HG02610 (cell line): ENCODE measurements around the gene IGDCC3.
"Not testable (repeated sequence)": the region's sequence is repeated elsewhere in the genome, so short reads cannot be mapped to it uniquely, and the experiment has no call there.

Source experiments
- ATAC-seq: cut with Tn5 transposase; IDR thresholded peaks from one replicate; pipeline ENCODE4 v1.9.1; 2021; ENCODE audit warnings: mild to moderate bottlenecking, moderate library complexity; ENCODE audit not compliant: unreplicated experiment

Gene IGDCC3

GRCh38 chr15:65371976-65372786 is 5.6 kb downstream of the IGDCC3 start:
- no peak for ATAC-seq

GRCh38 chr15:65370885-65371284 is 6.9 kb downstream of the IGDCC3 start:
- no peak for ATAC-seq

- ATAC-seq, result no peak
These were observed 8.2 kb downstream of the IGDCC3 start for GRCh38 chr15:65369651-65370050.

GRCh38 chr15:65369212-65369547 is 8.6 kb downstream of the IGDCC3 start:
- ATAC-seq, result no peak

GRCh38 chr15:65368302-65369211 is 9.2 kb downstream of the IGDCC3 start:
- no peak for ATAC-seq

- no peak for ATAC-seq
These were observed 11.5 kb downstream of the IGDCC3 start for GRCh38 chr15:65366122-65366892.

- ATAC-seq, result no peak
These were observed 12.6 kb downstream of the IGDCC3 start for GRCh38 chr15:65365229-65365628.

- no peak for ATAC-seq
These were observed 14.0 kb downstream of the IGDCC3 start for GRCh38 chr15:65363766-65364165.

- no peak for ATAC-seq
These were observed 14.5 kb downstream of the IGDCC3 start for GRCh38 chr15:65363306-65363705.

GRCh38 chr15:65362491-65362890 is 15.3 kb downstream of the IGDCC3 start:
- no peak for ATAC-seq

GRCh38 chr15:65361708-65362459 is 15.9 kb downstream of the IGDCC3 start:
- ATAC-seq, result no peak

GRCh38 chr15:65360506-65360905 is 17.3 kb downstream of the IGDCC3 start:
- ATAC-seq, result no peak

GRCh38 chr15:65355988-65356353 is 21.8 kb downstream of the IGDCC3 start:
- ATAC-seq, result no peak

GRCh38 chr15:65355173-65355987 is 22.4 kb downstream of the IGDCC3 start:
- ATAC-seq, result no peak

- ATAC-seq, result no peak
These were observed 23.0 kb downstream of the IGDCC3 start for GRCh38 chr15:65354835-65355172.

- not testable (repeated sequence) for ATAC-seq
These were observed 25.8 kb downstream of the IGDCC3 start for GRCh38 chr15:65351972-65352371.

GRCh38 chr15:65349338-65349737 is 28.5 kb downstream of the IGDCC3 start:
- no peak for ATAC-seq

- not testable (repeated sequence) for ATAC-seq
These were observed 30.0 kb downstream of the IGDCC3 start for GRCh38 chr15:65347756-65348155.

- ATAC-seq, result no peak
These were observed 30.8 kb downstream of the IGDCC3 start for GRCh38 chr15:65346856-65347598.
